ENCODE results near the gene OGFOD1.

The OGFOD1 gene

DNA sequence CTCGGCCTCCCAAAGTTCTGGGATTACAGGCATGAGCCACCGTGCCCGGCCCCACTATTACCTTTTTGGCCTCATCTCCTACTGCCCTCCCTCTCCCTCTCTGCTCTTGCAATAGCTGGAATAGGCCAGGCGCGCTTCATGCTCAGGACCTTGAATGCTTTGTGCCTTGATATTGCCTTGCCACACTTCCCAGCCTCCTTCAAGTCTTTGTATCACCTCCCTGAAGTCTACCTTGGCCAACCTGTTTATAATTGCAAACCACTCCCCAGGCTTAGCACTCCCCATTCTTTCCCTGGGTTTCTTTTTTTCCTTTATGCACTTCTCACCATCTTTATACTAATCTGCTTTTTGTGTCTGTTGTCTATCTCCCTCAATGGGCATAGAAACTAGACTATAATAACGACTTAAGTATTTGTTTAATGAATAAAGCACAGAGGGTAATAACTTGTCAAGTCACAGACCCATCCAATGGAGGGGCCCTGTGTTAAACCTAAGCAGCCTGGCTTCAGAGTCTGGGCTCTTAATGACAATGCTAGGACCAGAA, 6.6 kb downstream of the OGFOD1 start:
- DNase-seq (ENCODE audit: insufficient read length, low spot score) (no peak), FAIRE-seq (no peak)
- TF ChIP-seq POU2F2 (IDR thresholded peaks at IDR 0.05; ENCODE audit: low read depth, low read length) (no peak), POLR2A (IDR thresholded peaks at IDR 0.05; ENCODE audit: low read depth, low read length) (no peak), POLR2AphosphoS5 (IDR thresholded peaks at IDR 0.05; ENCODE audit: low read depth, low read length) (no peak), TAF1 (IDR thresholded peaks at IDR 0.05; ENCODE audit: low read depth, low read length) (no peak), SPI1 (IDR thresholded peaks at IDR 0.05; ENCODE audit: low read depth, low read length) (no peak), PAX5 (IDR thresholded peaks at IDR 0.05; ENCODE audit: insufficient read depth, low read length, severe bottlenecking) (no peak)

GRCh38 chr16:56460101-56460500, 8.7 kb downstream of the OGFOD1 start:
- DNase-seq (ENCODE audit: insufficient read length, low spot score): no peak
- TF ChIP-seq PAX5 (IDR thresholded peaks at IDR 0.05; ENCODE audit: insufficient read depth, low read length, severe bottlenecking) (no peak), POLR2AphosphoS5 (IDR thresholded peaks at IDR 0.05; ENCODE audit: low read depth, low read length) (no peak), TAF1 (IDR thresholded peaks at IDR 0.05; ENCODE audit: low read depth, low read length) (no peak), SPI1 (IDR thresholded peaks at IDR 0.05; ENCODE audit: low read depth, low read length) (no peak), POLR2A (IDR thresholded peaks at IDR 0.05; ENCODE audit: low read depth, low read length) (no peak), POU2F2 (IDR thresholded peaks at IDR 0.05; ENCODE audit: low read depth, low read length) (no peak)
- FAIRE-seq: no peak

GRCh38 chr16:56462064-56462796, 10.9 kb downstream of the OGFOD1 start:
- TF ChIP-seq SPI1 (IDR thresholded peaks at IDR 0.05; ENCODE audit: low read depth, low read length): no peak
- no peak for TF ChIP-seq TAF1 (IDR thresholded peaks at IDR 0.05; ENCODE audit: low read depth, low read length)
- no peak for TF ChIP-seq POLR2A (IDR thresholded peaks at IDR 0.05; ENCODE audit: low read depth, low read length)
- TF ChIP-seq PAX5 (IDR thresholded peaks at IDR 0.05; ENCODE audit: insufficient read depth, low read length, severe bottlenecking): no peak
- TF ChIP-seq POLR2AphosphoS5 (IDR thresholded peaks at IDR 0.05; ENCODE audit: low read depth, low read length): no peak
- FAIRE-seq (no peak), DNase-seq (ENCODE audit: insufficient read length, low spot score) (no peak)

- no peak for FAIRE-seq
- no peak for DNase-seq (ENCODE audit: insufficient read length, low spot score)
- no peak for TF ChIP-seq POLR2A (IDR thresholded peaks at IDR 0.05; ENCODE audit: low read depth, low read length)
- no peak for TF ChIP-seq POLR2AphosphoS5 (IDR thresholded peaks at IDR 0.05; ENCODE audit: low read depth, low read length)
- TF ChIP-seq SPI1 (IDR thresholded peaks at IDR 0.05; ENCODE audit: low read depth, low read length): no peak
- no peak for TF ChIP-seq PAX5 (IDR thresholded peaks at IDR 0.05; ENCODE audit: insufficient read depth, low read length, severe bottlenecking)
- TF ChIP-seq TAF1 (IDR thresholded peaks at IDR 0.05; ENCODE audit: low read depth, low read length): no peak
- no peak for TF ChIP-seq POU2F2 (IDR thresholded peaks at IDR 0.05; ENCODE audit: low read depth, low read length)
Measured at GRCh38 chr16:56463153-56463552, 11.8 kb downstream of the OGFOD1 start.

GRCh38 chr16:56466344-56466743, 15.0 kb downstream of the OGFOD1 start:
- DNase-seq (ENCODE audit: insufficient read length, low spot score): no peak
- FAIRE-seq: no peak
- no peak for TF ChIP-seq POLR2AphosphoS5 (IDR thresholded peaks at IDR 0.05; ENCODE audit: low read depth, low read length)
- no peak for TF ChIP-seq SPI1 (IDR thresholded peaks at IDR 0.05; ENCODE audit: low read depth, low read length)
- TF ChIP-seq POU2F2 (IDR thresholded peaks at IDR 0.05; ENCODE audit: low read depth, low read length): no peak
- TF ChIP-seq POLR2A (IDR thresholded peaks at IDR 0.05; ENCODE audit: low read depth, low read length): no peak
- TF ChIP-seq PAX5 (IDR thresholded peaks at IDR 0.05; ENCODE audit: insufficient read depth, low read length, severe bottlenecking): no peak
- no peak for TF ChIP-seq TAF1 (IDR thresholded peaks at IDR 0.05; ENCODE audit: low read depth, low read length)

- FAIRE-seq: no peak
- TF ChIP-seq TAF1 (IDR thresholded peaks at IDR 0.05; ENCODE audit: low read depth, low read length) (no peak), POLR2A (IDR thresholded peaks at IDR 0.05; ENCODE audit: low read depth, low read length) (no peak), POU2F2 (IDR thresholded peaks at IDR 0.05; ENCODE audit: low read depth, low read length) (no peak), PAX5 (IDR thresholded peaks at IDR 0.05; ENCODE audit: insufficient read depth, low read length, severe bottlenecking) (no peak), SPI1 (IDR thresholded peaks at IDR 0.05; ENCODE audit: low read depth, low read length) (no peak), POLR2AphosphoS5 (IDR thresholded peaks at IDR 0.05; ENCODE audit: low read depth, low read length) (no peak)
- DNase-seq (ENCODE audit: insufficient read length, low spot score): no peak
Measured at GRCh38 chr16:56468800-56469199, 17.4 kb downstream of the OGFOD1 start.

- FAIRE-seq (no peak), DNase-seq (ENCODE audit: insufficient read length, low spot score) (no peak)
- TF ChIP-seq PAX5 (IDR thresholded peaks at IDR 0.05; ENCODE audit: insufficient read depth, low read length, severe bottlenecking): no peak
- no peak for TF ChIP-seq SPI1 (IDR thresholded peaks at IDR 0.05; ENCODE audit: low read depth, low read length)
Measured at GRCh38 chr16:56469748-56470147, 18.4 kb downstream of the OGFOD1 start.

GRCh38 chr16:56470232-56470631, 18.9 kb downstream of the OGFOD1 start:
- DNase-seq (ENCODE audit: insufficient read length, low spot score) (no peak), FAIRE-seq (peak; percentile 35)
- TF ChIP-seq TAF1 (IDR thresholded peaks at IDR 0.05; ENCODE audit: low read depth, low read length): no peak
- no peak for TF ChIP-seq POLR2AphosphoS5 (IDR thresholded peaks at IDR 0.05; ENCODE audit: low read depth, low read length)
- TF ChIP-seq SPI1 (IDR thresholded peaks at IDR 0.05; ENCODE audit: low read depth, low read length): no peak
- no peak for TF ChIP-seq PAX5 (IDR thresholded peaks at IDR 0.05; ENCODE audit: insufficient read depth, low read length, severe bottlenecking)
- no peak for TF ChIP-seq POLR2A (IDR thresholded peaks at IDR 0.05; ENCODE audit: low read depth, low read length)
- TF ChIP-seq POU2F2 (IDR thresholded peaks at IDR 0.05; ENCODE audit: low read depth, low read length): no peak

DNA sequence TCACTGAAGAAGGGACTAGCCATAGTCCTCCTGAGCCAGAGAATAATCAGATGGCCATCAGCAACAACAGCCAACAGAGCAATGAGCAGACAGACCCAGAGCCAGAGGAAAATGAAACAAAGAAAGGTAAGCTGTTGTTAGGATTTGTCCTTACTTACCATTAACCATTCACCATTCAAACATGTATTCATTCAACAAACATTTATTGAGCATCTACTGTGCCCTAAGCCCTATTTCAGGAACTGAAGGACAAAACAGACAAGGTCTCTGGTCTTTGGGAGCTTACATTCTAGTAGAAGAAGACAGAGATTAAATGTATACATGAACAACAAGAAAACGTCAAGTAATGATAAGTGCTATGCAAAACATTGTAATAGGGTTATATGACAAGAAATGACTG, 19.3 kb downstream of the OGFOD1 start:
- DNase-seq (ENCODE audit: insufficient read length, low spot score): no peak
- no peak for FAIRE-seq
- TF ChIP-seq PAX5 (IDR thresholded peaks at IDR 0.05; ENCODE audit: insufficient read depth, low read length, severe bottlenecking) (no peak), POU2F2 (IDR thresholded peaks at IDR 0.05; ENCODE audit: low read depth, low read length) (no peak), SPI1 (IDR thresholded peaks at IDR 0.05; ENCODE audit: low read depth, low read length) (no peak), TAF1 (IDR thresholded peaks at IDR 0.05; ENCODE audit: low read depth, low read length) (no peak), POLR2AphosphoS5 (IDR thresholded peaks at IDR 0.05; ENCODE audit: low read depth, low read length) (no peak), POLR2A (IDR thresholded peaks at IDR 0.05; ENCODE audit: low read depth, low read length) (no peak)
